GM12874 (cell line): ENCODE results near the gene CCNL1.

Experiments
- CTCF ChIP-seq: IDR thresholded peaks from 2 replicates; pipeline ENCODE4 v1.5.1; 2011; ENCODE audit warnings: low read depth, mild to moderate bottlenecking, control low read depth, low read length, moderate library complexity; ENCODE audit not compliant: insufficient read depth

Gene CCNL1

GRCh38 chr3:157122116-157122515 lies 37.8 kb downstream of the CCNL1 start:
- TF ChIP-seq CTCF = no peak

GRCh38 chr3:157121522-157121921 lies 38.4 kb downstream of the CCNL1 start:
- no peak for TF ChIP-seq CTCF

- no peak for TF ChIP-seq CTCF
Measured at GRCh38 chr3:157120071-157120892, 39.7 kb downstream of the CCNL1 start.

GRCh38 chr3:157119369-157119951 lies 40.5 kb downstream of the CCNL1 start:
- no peak for TF ChIP-seq CTCF

- no peak for TF ChIP-seq CTCF
Measured at GRCh38 chr3:157117875-157118654, 41.9 kb downstream of the CCNL1 start.

- TF ChIP-seq CTCF = no peak
Measured at GRCh38 chr3:157117206-157117605, 42.7 kb downstream of the CCNL1 start.

- no peak for TF ChIP-seq CTCF
Measured at GRCh38 chr3:157116017-157116416, 43.9 kb downstream of the CCNL1 start.
